HFFc6 (cell line): ENCODE data around the gene FRMPD4. TPM values are rescaled to one million over a fixed set of nuclear protein-coding genes. Genes with fewer than 3 reads are reported as not detected.
A peak's percentile ranks its signal among the peaks of the same experiment; 100 is the strongest.

Experiments
- DNase-seq: peaks from one replicate; pipeline ENCODE4 v3.0.0-alpha.2; 2018
- H3K27ac Mint-ChIP-seq: 2 replicates; pipeline ENCODE4 v1.8.0; 2020; ENCODE audit warnings: mild to moderate bottlenecking, mixed read lengths
- H3K27me3 Mint-ChIP-seq: 2 replicates; pipeline ENCODE4 v1.8.0; 2021; ENCODE audit warnings: mild to moderate bottlenecking, moderate library complexity, mixed read lengths; ENCODE audit not compliant: insufficient read depth
- H3K36me3 Mint-ChIP-seq: 2 replicates; pipeline ENCODE4 v1.8.0; 2021; ENCODE audit warnings: low read depth, mixed read lengths
- H3K4me1 Mint-ChIP-seq: 2 replicates; pipeline ENCODE4 v1.8.0; 2020; ENCODE audit warnings: low read depth, mixed read lengths
- H3K4me3 Mint-ChIP-seq: 2 replicates; pipeline ENCODE4 v1.8.0; 2020; ENCODE audit warnings: mild to moderate bottlenecking, moderate library complexity, mixed read lengths
- H3K9me3 Mint-ChIP-seq: 2 replicates; pipeline ENCODE4 v1.8.0; 2020; ENCODE audit warnings: mild to moderate bottlenecking, mixed read lengths
- total RNA-seq, 6 experiments: library from RNA; stranded (reverse); fragmentation: NEBNext Ultra II Directional; extraction: Animal tissue kit (Norgen Biotek cat#: 25700); gene quantifications; 2 replicates in 1 of 6; 3 replicates in 5 of 6; pipeline ENCODE4 v1.2.3, GENCODE V29; 2021
- TF ChIP-seq, protein P1 (sequence below): fragments of 200-600 bp; sonication (generic); IDR thresholded peaks from 2 replicates; pipeline ENCODE4 v1.5.0; 2021; ENCODE audit warnings: antibody characterized with exemption, mild to moderate bottlenecking

The FRMPD4 gene
- total RNA-seq, 6 experiments from 2014 or later = 0.09 to 0.55 (median 0.47) TPM

DNA sequence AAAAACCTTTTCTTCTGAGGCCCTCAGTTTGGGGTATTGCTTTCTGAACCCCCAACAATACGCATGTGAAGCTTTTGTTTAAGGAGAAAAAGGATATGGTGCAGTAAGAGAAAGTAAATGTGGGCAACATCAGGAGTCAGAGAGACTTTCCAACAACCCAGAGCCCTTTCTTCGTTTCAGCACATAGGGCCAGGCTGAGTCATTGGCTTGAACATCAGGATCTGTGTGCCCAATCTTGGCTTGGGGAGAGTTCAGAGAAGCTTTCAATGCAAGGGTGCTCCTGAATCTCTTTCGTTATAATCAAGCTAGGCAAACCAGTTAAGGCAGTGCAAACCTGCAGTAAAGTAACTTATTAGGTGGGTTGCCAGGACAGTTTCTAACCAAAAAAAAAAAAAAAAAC, 191.2 kb downstream of the FRMPD4 start:
- DNase-seq = peak; percentile 10
- H3K4me1 Mint-ChIP-seq = peaks cover 48% of the 10 kb centered on the region
- H3K4me3 Mint-ChIP-seq = no peak overlapping the region
- TF ChIP-seq, protein P1, sequence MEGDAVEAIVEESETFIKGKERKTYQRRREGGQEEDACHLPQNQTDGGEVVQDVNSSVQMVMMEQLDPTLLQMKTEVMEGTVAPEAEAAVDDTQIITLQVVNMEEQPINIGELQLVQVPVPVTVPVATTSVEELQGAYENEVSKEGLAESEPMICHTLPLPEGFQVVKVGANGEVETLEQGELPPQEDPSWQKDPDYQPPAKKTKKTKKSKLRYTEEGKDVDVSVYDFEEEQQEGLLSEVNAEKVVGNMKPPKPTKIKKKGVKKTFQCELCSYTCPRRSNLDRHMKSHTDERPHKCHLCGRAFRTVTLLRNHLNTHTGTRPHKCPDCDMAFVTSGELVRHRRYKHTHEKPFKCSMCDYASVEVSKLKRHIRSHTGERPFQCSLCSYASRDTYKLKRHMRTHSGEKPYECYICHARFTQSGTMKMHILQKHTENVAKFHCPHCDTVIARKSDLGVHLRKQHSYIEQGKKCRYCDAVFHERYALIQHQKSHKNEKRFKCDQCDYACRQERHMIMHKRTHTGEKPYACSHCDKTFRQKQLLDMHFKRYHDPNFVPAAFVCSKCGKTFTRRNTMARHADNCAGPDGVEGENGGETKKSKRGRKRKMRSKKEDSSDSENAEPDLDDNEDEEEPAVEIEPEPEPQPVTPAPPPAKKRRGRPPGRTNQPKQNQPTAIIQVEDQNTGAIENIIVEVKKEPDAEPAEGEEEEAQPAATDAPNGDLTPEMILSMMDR = no peak
- H3K27ac Mint-ChIP-seq = peak overlapping the region; percentile 9; the same call in 1 of the 2 replicates
- no peaks in the 10 kb centered on the region for H3K27me3 Mint-ChIP-seq
- peaks cover 4% of the 10 kb centered on the region; the same call in 1 of the 2 replicates for H3K36me3 Mint-ChIP-seq
- no peaks in the 10 kb centered on the region for H3K9me3 Mint-ChIP-seq

GRCh38 chrX:12330841-12331240, 192.6 kb downstream of the FRMPD4 start:
- DNase-seq = peak; percentile 27
- Mint-ChIP-seq H3K27ac (no peak overlapping the region), H3K4me3 (no peak overlapping the region; the same call in 1 of the 2 replicates), H3K27me3 (no peaks in the 10 kb centered on the region), H3K9me3 (no peaks in the 10 kb centered on the region), H3K4me1 (peaks cover 48% of the 10 kb centered on the region), H3K36me3 (peaks cover 4% of the 10 kb centered on the region; the same call in 1 of the 2 replicates)
- TF ChIP-seq, protein P1 = no peak

- TF ChIP-seq, protein P1 = no peak
- Mint-ChIP-seq H3K4me1 (peaks cover 43% of the 10 kb centered on the region), H3K27ac (no peak overlapping the region), H3K4me3 (no peak overlapping the region), H3K27me3 (no peaks in the 10 kb centered on the region; the same call in 1 of the 2 replicates), H3K36me3 (no peaks in the 10 kb centered on the region), H3K9me3 (no peaks in the 10 kb centered on the region)
- peak; percentile 0 for DNase-seq
Measured at GRCh38 chrX:12332786-12333347, 194.6 kb downstream of the FRMPD4 start.

DNA sequence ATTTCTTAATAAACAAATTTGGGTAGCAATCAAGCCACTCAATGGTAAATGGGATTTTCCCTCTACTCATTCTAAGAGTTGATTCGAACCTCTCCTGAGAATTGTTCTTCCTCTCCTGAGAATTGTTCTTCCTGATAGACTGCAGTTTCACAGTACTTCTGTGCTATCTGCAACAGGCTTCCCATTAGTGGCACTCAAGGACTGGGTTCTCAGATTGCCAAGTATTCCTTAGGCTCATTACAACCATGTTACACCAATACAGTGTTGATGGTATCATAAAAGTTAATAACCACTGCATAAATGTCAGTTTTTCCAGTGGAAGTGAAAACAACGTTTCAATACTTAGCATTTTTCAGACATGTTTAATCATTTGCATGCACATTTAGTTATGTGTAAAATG, 201.6 kb downstream of the FRMPD4 start:
- TF ChIP-seq, protein P1 = no peak
- no peaks in the 10 kb centered on the region for H3K36me3 Mint-ChIP-seq
- H3K27ac Mint-ChIP-seq = no peak overlapping the region
- no peaks in the 10 kb centered on the region; the same call in 1 of the 2 replicates for H3K27me3 Mint-ChIP-seq
- no peaks in the 10 kb centered on the region for H3K4me1 Mint-ChIP-seq
- H3K9me3 Mint-ChIP-seq = no peaks in the 10 kb centered on the region
- no peak overlapping the region for H3K4me3 Mint-ChIP-seq
- no peak for DNase-seq

DNA sequence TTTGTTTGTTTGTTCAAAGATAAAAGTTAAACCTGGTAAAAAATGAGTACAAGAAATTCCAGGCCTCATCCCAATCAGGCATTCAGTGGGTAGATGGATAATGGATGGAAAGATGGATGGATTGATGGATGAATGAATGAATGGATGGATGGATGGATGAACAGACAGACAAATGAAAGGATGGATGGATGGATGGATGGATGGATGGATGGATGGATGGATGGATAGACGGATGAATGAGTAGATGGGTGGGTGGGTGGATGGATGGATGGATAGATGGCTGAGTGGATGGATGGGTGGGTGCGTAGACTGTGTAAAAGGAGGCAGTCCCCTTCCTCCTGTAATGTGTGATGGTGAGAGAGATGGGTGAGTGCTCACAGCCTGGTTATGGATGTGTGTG, 206.7 kb downstream of the FRMPD4 start:
- Mint-ChIP-seq H3K27me3 (no peaks in the 10 kb centered on the region), H3K4me1 (peaks cover 14% of the 10 kb centered on the region), H3K4me3 (no peak overlapping the region), H3K27ac (no peak overlapping the region), H3K36me3 (no peaks in the 10 kb centered on the region), H3K9me3 (no peaks in the 10 kb centered on the region)
- TF ChIP-seq, protein P1 = no peak
- no peak for DNase-seq
